Fibroblast of pulmonary artery (primary cell): Measurements from ENCODE around the gene SPATA20.
A peak's percentile ranks its signal among the peaks of the same experiment; 100 is the strongest.

Source experiments
- DNase-seq: peaks from one replicate; pipeline ENCODE4 v3.0.0-alpha.2; 2010; ENCODE audit warnings: low read depth
- H3K4me3 ChIP-seq: replicated peaks from 2 replicates; pipeline ENCODE4 v1.5.1; 2011; ENCODE audit warnings: low read depth, mild to moderate bottlenecking, control low read depth, low read length, moderate library complexity
- TF ChIP-seq, protein P1 (sequence below): IDR thresholded peaks from 2 replicates; pipeline ENCODE4 v1.5.1; 2011; ENCODE audit warnings: mild to moderate bottlenecking, control low read depth, low read length, inconsistent platforms; ENCODE audit errors: missing control alignments

SPATA20 gene

DNA sequence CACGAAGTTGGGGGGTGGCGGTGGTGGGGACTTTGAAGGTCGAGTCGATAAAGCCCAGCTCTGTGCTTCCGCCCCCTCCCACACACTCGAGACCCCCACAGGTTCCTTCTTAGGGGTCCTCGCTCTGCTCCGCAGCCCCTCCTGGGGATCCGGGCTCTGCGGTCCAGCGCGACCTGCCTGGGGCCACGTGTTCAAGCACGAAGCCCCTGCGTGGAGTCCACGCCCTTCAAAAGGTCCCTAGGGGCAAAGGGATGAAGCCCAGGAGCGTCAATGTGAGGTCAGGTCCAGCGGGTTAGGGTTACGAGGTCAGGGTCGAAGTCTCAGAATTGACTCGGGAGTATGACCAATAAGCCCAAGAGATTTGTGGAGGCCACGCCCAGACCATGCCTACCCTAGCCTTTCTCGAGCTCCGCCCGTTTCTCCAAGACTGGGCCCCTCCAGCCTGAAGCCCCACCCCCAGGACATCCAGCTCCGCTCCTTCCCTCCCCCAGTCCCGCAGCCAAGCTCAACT is 12.8 kb downstream of the SPATA20 start:
- peak overlapping the region; percentile 46 for H3K4me3 ChIP-seq
- peak; percentile 46 for DNase-seq

DNA sequence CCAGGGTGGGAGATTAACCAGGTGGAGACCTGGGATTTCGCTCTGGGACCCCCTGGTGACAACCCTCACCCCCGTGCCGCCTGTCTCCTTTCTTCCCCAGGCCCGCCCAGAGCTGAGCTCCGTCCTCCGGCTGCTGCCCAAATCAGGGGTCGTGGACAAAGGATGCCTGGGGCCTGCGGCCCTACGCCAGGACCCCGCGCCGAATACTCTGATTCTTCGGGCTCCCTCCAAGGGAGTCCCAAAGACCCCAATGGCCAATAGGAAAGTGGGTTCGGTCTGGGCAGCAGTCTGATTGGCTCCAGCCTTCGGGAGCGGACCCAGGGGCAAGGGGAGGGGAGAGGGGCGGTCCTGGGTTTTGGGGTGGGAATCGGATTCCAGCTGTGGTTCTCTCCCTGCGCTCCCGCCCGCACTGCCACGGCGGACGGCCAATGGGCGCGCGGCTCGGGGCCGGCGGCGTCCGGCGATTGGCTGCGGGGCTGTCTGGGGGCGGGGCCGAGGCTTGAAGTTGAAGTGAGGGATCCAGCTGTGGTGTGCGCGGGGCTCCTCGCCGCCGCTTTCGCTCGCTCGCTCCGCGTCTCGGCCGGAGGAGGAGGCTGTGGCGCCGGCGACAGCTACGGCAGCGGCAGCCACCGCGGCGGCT is 13.3 kb downstream of the SPATA20 start, which contains the start of gene CACNA1G:
CACNA1G (plus strand) TSS at position 531 of the 640 bp plus-strand sequence. CDS start 745 bp downstream, outside the sequence.
- H3K4me3 ChIP-seq: peak within 1 kb of the TSS; percentile 46
- peak; percentile 79 for DNase-seq
- TF ChIP-seq, protein P1, sequence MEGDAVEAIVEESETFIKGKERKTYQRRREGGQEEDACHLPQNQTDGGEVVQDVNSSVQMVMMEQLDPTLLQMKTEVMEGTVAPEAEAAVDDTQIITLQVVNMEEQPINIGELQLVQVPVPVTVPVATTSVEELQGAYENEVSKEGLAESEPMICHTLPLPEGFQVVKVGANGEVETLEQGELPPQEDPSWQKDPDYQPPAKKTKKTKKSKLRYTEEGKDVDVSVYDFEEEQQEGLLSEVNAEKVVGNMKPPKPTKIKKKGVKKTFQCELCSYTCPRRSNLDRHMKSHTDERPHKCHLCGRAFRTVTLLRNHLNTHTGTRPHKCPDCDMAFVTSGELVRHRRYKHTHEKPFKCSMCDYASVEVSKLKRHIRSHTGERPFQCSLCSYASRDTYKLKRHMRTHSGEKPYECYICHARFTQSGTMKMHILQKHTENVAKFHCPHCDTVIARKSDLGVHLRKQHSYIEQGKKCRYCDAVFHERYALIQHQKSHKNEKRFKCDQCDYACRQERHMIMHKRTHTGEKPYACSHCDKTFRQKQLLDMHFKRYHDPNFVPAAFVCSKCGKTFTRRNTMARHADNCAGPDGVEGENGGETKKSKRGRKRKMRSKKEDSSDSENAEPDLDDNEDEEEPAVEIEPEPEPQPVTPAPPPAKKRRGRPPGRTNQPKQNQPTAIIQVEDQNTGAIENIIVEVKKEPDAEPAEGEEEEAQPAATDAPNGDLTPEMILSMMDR: no peak

More for the DNA sequence above, 12.8 kb downstream of the SPATA20 start:
- TF ChIP-seq, protein P1: no peak

DNA sequence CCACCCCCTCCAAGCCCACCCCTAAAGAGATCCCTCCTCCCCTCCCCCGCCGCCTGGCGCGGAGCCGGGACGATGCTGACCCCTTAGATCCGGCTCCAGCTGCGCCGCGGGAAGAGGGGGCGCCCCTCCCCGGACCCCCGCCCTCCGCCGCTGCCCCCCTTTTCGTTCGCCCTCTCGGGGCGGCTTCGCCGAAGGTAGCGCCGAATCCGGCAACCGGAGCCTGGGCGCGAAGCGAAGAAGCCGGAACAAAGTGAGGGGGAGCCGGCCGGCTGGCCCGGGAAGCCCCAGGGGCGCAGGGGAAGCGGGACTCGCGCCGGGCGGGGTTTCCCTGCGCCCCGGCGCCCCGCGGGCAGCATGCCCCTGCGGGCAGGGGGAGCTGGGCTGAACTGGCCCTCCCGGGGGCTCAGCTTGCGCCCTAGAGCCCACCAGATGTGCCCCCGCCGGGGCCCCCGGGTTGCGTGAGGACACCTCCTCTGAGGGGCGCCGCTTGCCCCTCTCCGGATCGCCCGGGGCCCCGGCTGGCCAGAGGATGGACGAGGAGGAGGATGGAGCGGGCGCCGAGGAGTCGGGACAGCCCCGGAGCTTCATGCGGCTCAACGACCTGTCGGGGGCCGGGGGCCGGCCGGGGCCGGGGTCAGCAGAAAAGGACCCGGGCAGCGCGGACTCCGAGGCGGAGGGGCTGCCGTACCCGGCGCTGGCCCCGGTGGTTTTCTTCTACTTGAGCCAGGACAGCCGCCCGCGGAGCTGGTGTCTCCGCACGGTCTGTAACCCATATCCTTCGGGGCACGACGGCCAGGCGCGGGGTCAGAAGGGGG is 14.2 kb downstream of the SPATA20 start:
- no peak for DNase-seq
- H3K4me3 ChIP-seq: no peak overlapping the region
- TF ChIP-seq, protein P1: no peak

DNA sequence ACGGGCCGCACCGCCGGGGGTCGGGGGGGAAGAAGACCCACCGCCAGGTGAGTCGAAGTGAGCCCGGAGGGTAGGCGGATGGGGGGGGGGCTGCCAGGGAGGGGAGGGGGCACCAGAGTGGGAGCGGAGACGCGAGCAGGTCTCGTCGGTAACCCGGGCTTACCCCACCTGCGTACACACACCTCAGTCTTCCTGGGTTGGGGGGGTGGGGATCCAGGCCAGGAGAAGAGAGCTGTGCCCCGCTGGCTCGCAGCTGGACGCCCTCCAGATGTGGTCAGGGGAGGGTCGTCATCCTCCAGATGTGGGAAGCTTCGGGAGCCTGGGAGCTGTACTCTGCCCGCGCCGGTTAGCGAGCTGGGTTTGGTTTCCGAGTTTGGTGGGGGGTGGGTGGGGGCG is 14.8 kb downstream of the SPATA20 start:
- no peak overlapping the region for H3K4me3 ChIP-seq
- TF ChIP-seq, protein P1: no peak
- no peak for DNase-seq

DNA sequence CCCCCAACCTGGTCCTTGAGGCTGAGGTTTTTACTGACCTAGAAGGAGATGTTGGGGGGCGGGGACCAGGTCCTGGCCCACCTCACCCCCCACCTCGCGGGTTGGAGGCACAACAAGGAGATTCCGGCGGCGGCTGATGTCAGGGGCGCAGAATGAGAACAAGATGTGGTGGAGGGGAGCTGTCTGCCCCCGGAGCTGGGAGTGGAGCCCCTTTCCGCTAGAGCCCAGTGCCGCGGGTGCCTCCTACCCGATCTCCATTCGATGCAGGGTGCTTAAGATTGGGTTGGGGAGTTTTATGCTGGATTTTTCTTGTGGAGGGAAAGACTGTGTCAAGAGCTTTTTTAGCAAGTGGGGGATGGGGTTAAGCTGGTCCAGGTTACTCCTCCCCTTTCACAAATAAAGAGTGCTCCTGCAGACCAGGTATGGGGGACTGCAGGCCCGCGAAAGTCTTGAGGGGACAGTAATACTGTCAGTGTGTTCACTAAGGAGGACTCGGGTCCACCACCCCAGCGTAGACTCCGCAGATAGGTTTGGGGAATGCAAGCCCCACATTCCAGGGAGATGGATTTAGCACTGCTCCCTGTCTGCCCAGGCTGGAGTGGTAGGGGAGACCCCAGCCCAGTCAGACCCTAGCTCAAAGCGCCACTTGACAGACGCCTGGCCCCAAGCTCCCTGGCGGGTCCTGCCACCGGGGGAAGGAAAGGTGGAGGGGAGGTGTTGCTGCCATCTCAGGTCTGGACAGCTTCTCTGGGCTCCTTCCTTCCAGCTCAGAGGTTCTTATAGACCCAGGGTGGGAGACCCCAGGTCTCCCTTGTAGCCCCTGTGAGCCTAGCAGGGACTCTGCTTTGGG is 15.5 kb downstream of the SPATA20 start:
- no peak for DNase-seq
- H3K4me3 ChIP-seq: no peak overlapping the region
- TF ChIP-seq, protein P1: no peak

DNA sequence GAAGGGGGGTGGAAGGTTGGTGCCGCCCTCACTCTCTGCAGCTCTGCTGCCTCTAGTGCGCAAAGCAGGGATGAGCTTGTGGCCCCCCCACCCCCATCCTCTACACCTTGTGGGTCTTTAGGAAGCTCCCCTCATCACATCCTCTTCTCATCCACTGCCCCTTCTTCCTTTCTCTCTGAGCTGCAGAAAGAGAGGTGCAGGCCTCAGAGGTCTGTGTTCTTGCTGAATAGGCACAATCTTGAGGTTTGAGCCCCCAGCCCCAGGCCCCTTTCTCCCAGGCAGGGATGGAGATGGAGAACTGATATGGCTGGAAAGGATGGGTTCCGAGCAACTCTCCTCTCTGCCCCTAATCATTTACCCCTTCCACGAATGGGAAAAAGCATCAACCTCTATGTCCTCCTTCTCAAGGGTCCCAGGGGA is 16.1 kb downstream of the SPATA20 start:
- TF ChIP-seq, protein P1: no peak
- no peak for DNase-seq
- H3K4me3 ChIP-seq: no peak overlapping the region
